Neuronal stem cell (in vitro differentiated cells): ENCODE results near the gene TMEM185A. TPM values are rescaled to one million over a fixed set of nuclear protein-coding genes. Genes with fewer than 3 reads are reported as not detected.
"Not testable (repeated sequence)": the region's sequence is repeated elsewhere in the genome, so short reads cannot be mapped to it uniquely, and the experiment has no call there.

ENCODE experiments used
- DNase-seq: peaks from one replicate; pipeline ENCODE4 v3.0.0-alpha.2; 2013; ENCODE audit warnings: low spot score
- H2AFZ ChIP-seq: one replicate; pipeline ENCODE4 v1.6.1; 2013; ENCODE audit warnings: mild to moderate bottlenecking, low read length, inconsistent platforms
- H2AK5ac ChIP-seq: 2 replicates; pipeline ENCODE4 v1.6.1; 2013; ENCODE audit warnings: low read depth, mild to moderate bottlenecking, inconsistent platforms, low read length, moderate library complexity, mixed read lengths
- H2BK120ac ChIP-seq: 2 replicates; pipeline ENCODE4 v1.6.1; 2013; ENCODE audit warnings: low read depth, mild to moderate bottlenecking, inconsistent platforms, low read length, moderate library complexity, mixed read lengths
- H2BK12ac ChIP-seq: one replicate; pipeline ENCODE4 v1.6.1; 2013; ENCODE audit warnings: low read length, inconsistent platforms
- H2BK15ac ChIP-seq: 2 replicates; pipeline ENCODE4 v1.6.1; 2013; ENCODE audit warnings: mild to moderate bottlenecking, low read length, inconsistent platforms, mixed read lengths
- H2BK5ac ChIP-seq: one replicate; pipeline ENCODE4 v1.6.1; 2013; ENCODE audit warnings: inconsistent platforms, mild to moderate bottlenecking, low read length, moderate library complexity
- H3K14ac ChIP-seq: one replicate; pipeline ENCODE4 v1.6.1; 2013; ENCODE audit warnings: low read length, inconsistent platforms
- H3K18ac ChIP-seq: 2 replicates; pipeline ENCODE4 v1.6.1; 2013; ENCODE audit warnings: low read length, inconsistent platforms
- H3K23ac ChIP-seq: 2 replicates; pipeline ENCODE4 v1.6.1; 2013; ENCODE audit warnings: low read depth, mild to moderate bottlenecking, mixed read lengths, low read length, inconsistent platforms; ENCODE audit not compliant: poor library complexity
- H3K27ac ChIP-seq: replicated peaks from 3 replicates; pipeline ENCODE4 v1.5.1; 2013; ENCODE audit warnings: low read length, inconsistent platforms
- H3K27me3 ChIP-seq, 3 experiments: 2 replicates each; pipeline ENCODE4 v1.6.1; 2013; ENCODE audit warnings: low read length in 3 of 3, mild to moderate bottlenecking in 2 of 3, inconsistent platforms in 1 of 3, low read depth in 1 of 3, mixed read lengths in 1 of 3, moderate library complexity in 1 of 3; ENCODE audit not compliant: control insufficient read depth in 3 of 3, insufficient read depth in 3 of 3
- H3K36me3 ChIP-seq, 2 donors: replicated peaks in 1 of 2; 2 replicates each; pipeline ENCODE4 v1.6.1; 2013; ENCODE audit warnings: low read length in 2 of 2; ENCODE audit not compliant: control insufficient read depth in 2 of 2, insufficient read depth in 2 of 2
- H3K4ac ChIP-seq: 2 replicates; pipeline ENCODE4 v1.6.1; 2013; ENCODE audit warnings: inconsistent platforms, mild to moderate bottlenecking, low read length, moderate library complexity
- H3K4me1 ChIP-seq, 2 donors: 1 replicate in 1 of 2; 2 replicates in 1 of 2; pipeline ENCODE4 v1.6.1; 2013; ENCODE audit warnings: low read length in 2 of 2, low read depth in 1 of 2; ENCODE audit not compliant: control insufficient read depth in 2 of 2, insufficient read depth in 1 of 2
- H3K4me2 ChIP-seq: one replicate; pipeline ENCODE4 v1.6.1; 2013; ENCODE audit warnings: mild to moderate bottlenecking, low read length, inconsistent platforms; ENCODE audit not compliant: insufficient read depth, poor library complexity, severe bottlenecking
- H3K4me3 ChIP-seq, 2 donors: 2 replicates each; pipeline ENCODE4 v1.5.1; 2013; ENCODE audit warnings: low read length in 2 of 2, mild to moderate bottlenecking in 2 of 2, inconsistent platforms in 1 of 2, moderate library complexity in 1 of 2
- H3K79me1 ChIP-seq: one replicate; pipeline ENCODE4 v1.6.1; 2013; ENCODE audit warnings: low read depth, mild to moderate bottlenecking, inconsistent platforms, low read length, moderate library complexity
- H3K9ac ChIP-seq: one replicate; pipeline ENCODE4 v1.6.1; 2013; ENCODE audit warnings: mild to moderate bottlenecking, low read depth, low read length, inconsistent platforms; ENCODE audit not compliant: poor library complexity
- H3K9me3 ChIP-seq, 2 donors: replicated peaks in 1 of 2; 2 replicates each; pipeline versions ENCODE3 to v1.6.1; 2013; ENCODE audit warnings: low read length in 2 of 2, mild to moderate bottlenecking in 2 of 2, inconsistent platforms in 1 of 2, low read depth in 1 of 2, mixed read lengths in 1 of 2, moderate library complexity in 1 of 2; ENCODE audit not compliant: control insufficient read depth in 2 of 2, insufficient read depth in 1 of 2
- H4K8ac ChIP-seq: one replicate; pipeline ENCODE4 v1.6.1; 2013; ENCODE audit warnings: low read depth, mild to moderate bottlenecking, inconsistent platforms, low read length, moderate library complexity
- H4K91ac ChIP-seq: one replicate; pipeline ENCODE4 v1.6.1; 2013; ENCODE audit warnings: low read length, low read depth, mild to moderate bottlenecking, inconsistent platforms; ENCODE audit not compliant: poor library complexity
- WGBS, 2 donors: extraction: QIAGEN DNeasy Blood & Tissue Kit; methylation state at CpG; one replicate each; pipeline ENCODE4 v1.1.7; 2013; ENCODE audit warnings: missing lambda C conversion rate in 2 of 2, mixed read lengths in 1 of 2; ENCODE audit not compliant: insufficient read length in 2 of 2, insufficient replicate concordance in 1 of 2; ENCODE audit errors: extremely low coverage in 2 of 2; 5-methylcytosine and 5-hydroxymethylcytosine counted together
- polyA plus RNA-seq, 2 experiments: library from polyadenylated mRNA; stranded (reverse); fragments of 200-250 nt; gene quantifications; one replicate each; pipeline ENCODE4 v1.2.3, GENCODE V29; 2013

The TMEM185A gene
- polyA plus RNA-seq (2013, experiment 1 of 2) = 20.7 TPM
- 21.8 TPM for polyA plus RNA-seq (2013, experiment 2 of 2)

DNA sequence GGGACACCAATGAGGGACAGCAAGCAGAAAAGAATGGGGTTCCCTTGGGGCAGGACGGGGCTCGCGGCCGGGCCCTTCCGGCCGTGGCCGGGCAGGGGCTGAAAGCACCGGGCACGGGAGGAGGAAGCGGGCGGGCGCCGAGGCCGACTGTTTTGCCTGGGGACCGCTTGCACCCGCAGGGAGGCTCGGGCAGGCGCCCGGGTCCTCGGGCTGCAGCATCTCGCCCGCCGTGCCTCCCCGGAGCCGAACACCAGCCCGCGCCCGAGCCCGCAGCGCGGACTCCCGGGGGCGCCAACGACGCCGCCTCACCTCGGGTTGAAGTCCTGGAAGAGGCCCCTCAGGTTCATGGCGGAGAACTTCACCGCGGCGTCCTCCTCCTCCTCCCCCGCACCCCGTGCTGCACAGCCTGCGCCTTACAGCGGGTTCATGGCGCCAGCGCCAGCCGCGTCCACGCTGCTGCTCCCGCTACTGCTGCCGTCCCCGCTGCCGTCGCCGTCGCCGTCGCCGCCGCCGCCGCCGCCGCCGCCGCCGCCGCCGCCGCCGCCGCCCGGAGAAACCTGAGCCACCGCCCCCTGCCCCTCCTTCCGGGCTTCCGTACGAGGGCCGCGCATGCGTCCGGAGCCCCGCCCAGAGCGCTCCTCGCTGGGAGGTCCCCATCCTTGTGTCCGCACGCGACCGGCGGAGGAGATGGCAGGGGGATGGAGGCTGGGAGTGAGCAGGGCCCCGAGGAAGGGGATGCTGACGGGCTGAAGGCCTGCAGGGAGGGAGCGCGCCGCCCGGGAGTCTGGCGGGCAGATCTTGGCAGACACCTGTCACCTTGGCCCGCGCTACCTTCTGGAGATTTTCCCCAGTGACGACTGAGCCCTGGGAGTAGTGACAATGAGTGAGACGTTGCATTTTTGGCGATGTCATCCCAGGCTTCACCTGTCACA lies at the start of gene TMEM185A:
TSS of gene TMEM185A (minus strand) at position 559 of the 932 bp plus-strand sequence. CDS start at position 347, 212 bp downstream.
- Histone ChIP-seq H3K4me2 (peak within 1 kb of the TSS; percentile 66), H2AK5ac (no peak within 1 kb of the TSS), H3K4me1 (no peaks in the 10 kb centered on the region), H3K36me3 (no peaks in the 10 kb centered on the region), H3K4me3 (peak within 1 kb of the TSS; percentile 68 to 96), H3K18ac (peak within 1 kb of the TSS; percentile 97), H2BK120ac (no peak within 1 kb of the TSS), H3K79me1 (peaks cover 1% of the 10 kb centered on the region), H2BK15ac (no peak within 1 kb of the TSS), H2BK5ac (no peak within 1 kb of the TSS), H3K27ac (no peak within 1 kb of the TSS), H4K8ac (no peak within 1 kb of the TSS), H3K23ac (no peak within 1 kb of the TSS), H2AFZ (peak within 1 kb of the TSS; percentile 91), H2BK12ac (no peak within 1 kb of the TSS), H3K9ac (peak within 1 kb of the TSS; percentile 77), H3K9me3 (no peaks in the 10 kb centered on the region), H3K4ac (no peak within 1 kb of the TSS), H3K14ac (no peak within 1 kb of the TSS), H4K91ac (no peak within 1 kb of the TSS), H3K27me3 (peaks cover 0 to 19% (median 3%) of the 10 kb centered on the region in 3 experiments)
- WGBS, 2 donors = no CpG with 5 or more reads among the region's 102 CpGs
- peak; percentile 69 for DNase-seq

DNA sequence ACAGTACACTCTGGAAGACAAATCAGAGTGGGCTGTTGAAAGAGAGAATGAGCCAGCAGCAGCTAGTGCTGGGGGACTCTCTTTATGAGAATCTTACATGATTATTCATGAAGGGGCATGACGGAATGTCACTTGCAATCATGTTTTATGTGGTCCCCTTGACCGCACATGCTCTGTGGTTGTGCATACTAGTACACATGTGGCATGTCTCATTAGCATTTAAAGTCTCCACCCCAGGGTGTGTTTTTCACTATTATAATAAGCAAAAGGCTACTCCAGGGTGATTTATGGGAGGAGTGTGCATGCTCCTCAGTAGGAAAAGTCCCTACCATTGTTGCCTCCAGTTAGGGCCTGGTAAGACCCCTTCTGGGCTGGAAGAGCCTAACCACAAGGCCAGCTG lies 49.6 kb upstream of the TMEM185A start:
- no peak overlapping the region for H3K4ac ChIP-seq
- peaks cover 0 to 1% of the 10 kb centered on the region in 2 donors for H3K4me1 ChIP-seq
- no peak overlapping the region for H2BK15ac ChIP-seq
- H3K18ac ChIP-seq = no peak overlapping the region
- H2BK5ac ChIP-seq = no peak overlapping the region
- no peaks in the 10 kb centered on the region for H3K9me3 ChIP-seq
- peaks cover 0 to 3% (median 0%) of the 10 kb centered on the region in 3 experiments for H3K27me3 ChIP-seq
- no peak overlapping the region for H3K4me2 ChIP-seq
- no peak overlapping the region for H3K14ac ChIP-seq
- no peak for DNase-seq
- H3K4me3 ChIP-seq = no peak overlapping the region
- no CpG with 5 or more reads among the region's 2 CpGs for WGBS, 2 donors
- H3K79me1 ChIP-seq = no peaks in the 10 kb centered on the region
- H4K91ac ChIP-seq = no peak overlapping the region
- no peak overlapping the region for H3K9ac ChIP-seq
- H3K36me3 ChIP-seq = no peaks in the 10 kb centered on the region
- H2AK5ac ChIP-seq = no peak overlapping the region
- H4K8ac ChIP-seq = no peak overlapping the region
- H2AFZ ChIP-seq = no peak overlapping the region
- H2BK12ac ChIP-seq = no peak overlapping the region
- H2BK120ac ChIP-seq = no peak overlapping the region
- H3K27ac ChIP-seq = no peak overlapping the region
- H3K23ac ChIP-seq = no peak overlapping the region

DNA sequence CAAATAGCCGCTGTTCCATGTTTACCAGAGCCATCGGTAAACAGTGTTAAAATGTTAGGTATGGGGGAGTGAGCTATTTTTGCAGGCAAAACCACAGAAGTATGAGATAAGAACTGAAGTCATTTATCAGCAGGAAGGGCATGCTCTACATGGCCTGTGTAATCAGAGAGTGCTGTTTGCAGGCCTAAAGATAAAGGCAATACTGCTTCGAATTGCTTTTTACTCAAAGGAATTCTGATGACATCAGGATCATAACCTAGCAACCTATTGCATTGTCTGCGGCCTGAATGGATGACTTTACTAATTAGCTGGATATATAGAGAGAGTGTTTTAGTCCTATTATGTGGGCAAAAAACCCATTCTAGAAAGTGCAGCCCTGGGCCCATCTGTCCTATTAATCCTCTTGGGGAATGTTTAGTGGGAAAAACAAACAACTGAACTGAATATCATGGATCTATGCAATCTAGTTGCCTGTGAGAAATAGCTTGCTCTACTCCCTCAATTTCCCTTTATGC lies 47.6 kb upstream of the TMEM185A start:
- H3K4me3 ChIP-seq, H2BK5ac ChIP-seq, H3K23ac ChIP-seq, H3K9ac ChIP-seq, H3K9me3 ChIP-seq, H3K4me2 ChIP-seq, H2AFZ ChIP-seq, H3K27me3 ChIP-seq, H3K4me1 ChIP-seq, H4K91ac ChIP-seq, H2BK15ac ChIP-seq, H2BK120ac ChIP-seq, H3K79me1 ChIP-seq, H2BK12ac ChIP-seq, H3K4ac ChIP-seq, H3K27ac ChIP-seq, H3K36me3 ChIP-seq, H4K8ac ChIP-seq, H2AK5ac ChIP-seq, H3K14ac ChIP-seq, H3K18ac ChIP-seq, DNase-seq: not testable (repeated sequence)
- WGBS, 2 donors = no CpG with 5 or more reads among the region's 4 CpGs

DNA sequence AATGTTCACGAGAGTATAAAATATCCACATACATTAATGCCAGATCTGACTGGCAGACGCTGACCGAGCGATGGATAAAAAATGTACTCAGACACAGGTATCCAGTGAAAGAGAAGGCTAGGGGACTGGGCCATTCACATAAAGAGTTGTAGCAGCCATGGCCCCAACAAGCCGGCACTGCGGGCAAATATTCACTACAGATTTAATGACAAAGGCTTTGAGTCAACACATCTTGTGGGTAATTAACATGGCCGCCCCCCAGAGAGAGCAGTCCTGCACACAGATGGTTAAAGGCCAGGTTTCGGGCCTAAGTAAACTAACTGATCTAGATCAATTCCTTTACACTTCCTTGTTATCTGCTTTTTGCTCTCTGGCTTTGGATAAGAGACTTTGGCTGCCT lies 44.0 kb upstream of the TMEM185A start:
- not testable (repeated sequence) for H3K23ac ChIP-seq, H3K27ac ChIP-seq, H3K79me1 ChIP-seq, H3K36me3 ChIP-seq, H2AFZ ChIP-seq, H3K9me3 ChIP-seq, H3K4me1 ChIP-seq, H2BK15ac ChIP-seq, H3K4ac ChIP-seq, DNase-seq, H2BK120ac ChIP-seq, H2BK12ac ChIP-seq, H3K14ac ChIP-seq, H3K18ac ChIP-seq, H4K8ac ChIP-seq, H3K4me3 ChIP-seq, H3K4me2 ChIP-seq, H3K27me3 ChIP-seq, H2BK5ac ChIP-seq, H4K91ac ChIP-seq, H2AK5ac ChIP-seq, H3K9ac ChIP-seq
- no CpG with 5 or more reads among the region's 8 CpGs for WGBS, 2 donors
